ENCODE data around the gene TIGAR.

The TIGAR gene

DNA sequence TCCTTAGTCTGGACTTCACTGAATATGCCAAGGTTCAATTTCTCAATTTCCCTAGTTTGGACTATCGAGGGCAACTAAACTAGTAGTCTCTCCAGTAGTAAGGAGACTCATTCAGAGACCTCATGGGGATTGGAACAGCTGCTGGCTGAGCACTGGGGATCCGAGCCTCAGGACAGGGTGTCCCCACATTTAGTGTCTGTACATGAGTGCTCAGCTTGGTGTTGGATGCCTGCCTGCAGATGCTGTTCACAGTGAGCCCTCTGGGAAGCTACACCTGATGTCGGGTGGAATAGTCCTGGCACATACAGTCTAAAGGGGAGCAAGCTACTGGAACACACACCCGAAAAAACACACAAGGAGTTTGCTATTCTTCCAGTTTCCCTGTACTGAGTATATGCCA is 59.3 kb downstream of the TIGAR start:
- DNase-seq = no peak

DNA sequence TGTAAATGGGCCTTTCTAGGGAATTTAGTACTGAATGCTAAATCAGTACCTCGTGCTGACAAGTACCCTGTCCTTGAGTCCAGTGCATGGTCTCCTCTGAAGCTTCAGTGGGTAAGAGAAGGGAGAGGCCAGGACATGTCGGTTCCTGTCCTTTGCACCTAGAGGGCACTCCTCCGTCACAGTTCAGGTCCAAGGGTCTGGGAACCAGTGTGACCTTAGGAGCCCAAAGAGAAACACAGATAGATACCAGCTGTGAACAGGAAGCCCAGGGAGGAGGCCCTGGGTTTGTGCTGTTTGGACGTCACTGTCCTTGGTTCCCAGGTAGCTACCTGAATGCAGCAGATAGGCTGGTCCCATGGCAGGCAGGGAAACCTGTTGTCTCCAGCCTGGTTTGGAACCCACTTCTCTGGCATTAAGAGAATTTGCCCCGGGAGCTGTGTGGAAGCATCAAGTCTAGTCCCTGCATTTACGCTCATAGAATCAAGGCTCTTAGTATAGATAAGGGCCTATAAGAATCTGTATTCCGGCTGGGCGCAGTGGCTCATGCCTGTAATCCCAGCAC is 62.4 kb downstream of the TIGAR start:
- DNase-seq = no peak

GRCh38 chr12:4386801-4387200 is 65.8 kb downstream of the TIGAR start:
- no peak for DNase-seq

DNA sequence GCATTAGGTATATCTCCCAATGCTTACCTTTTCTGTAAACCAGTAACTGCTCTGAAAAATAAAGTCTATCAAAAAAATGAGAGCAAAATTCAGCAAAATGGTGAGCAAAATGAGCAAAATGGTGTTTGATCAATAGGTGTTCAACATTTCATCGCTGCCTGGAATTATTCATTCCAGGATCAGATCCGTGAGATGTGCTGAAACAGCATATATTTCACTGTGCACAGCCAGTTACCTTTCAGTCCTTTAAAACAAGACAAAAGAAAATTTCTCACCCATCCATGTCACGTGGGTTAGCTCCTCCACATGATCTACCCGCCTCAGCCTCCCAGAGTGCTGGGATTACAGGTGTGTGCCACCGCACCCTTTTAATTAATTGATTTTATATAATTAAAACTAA is 66.6 kb downstream of the TIGAR start:
- DNase-seq = no peak

DNA sequence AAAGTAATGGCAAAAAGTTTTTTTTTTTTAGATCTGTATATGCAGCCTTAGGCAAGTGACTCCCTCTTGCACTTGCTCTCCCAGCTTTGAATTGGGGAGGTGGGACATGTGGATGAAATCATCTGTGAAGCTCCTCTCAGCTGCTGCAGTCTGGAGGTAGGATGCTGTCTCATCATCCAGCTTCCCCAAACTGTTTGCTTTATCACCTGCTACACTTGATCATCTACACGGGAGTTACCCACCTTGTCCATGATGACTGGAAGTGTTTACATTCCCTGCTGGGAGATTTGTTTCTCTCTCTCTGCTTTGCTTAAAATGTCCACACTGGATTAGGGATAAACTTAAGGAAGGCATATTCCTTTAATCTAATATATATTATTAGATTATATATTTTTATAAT is 67.0 kb downstream of the TIGAR start:
- DNase-seq = no peak

- DNase-seq = no peak
Observed at GRCh38 chr12:4388662-4389061, 67.6 kb downstream of the TIGAR start.

- no peak for DNase-seq
Observed at GRCh38 chr12:4392223-4392742, 71.3 kb downstream of the TIGAR start.

- no peak for DNase-seq
Observed at GRCh38 chr12:4393211-4393610, 72.2 kb downstream of the TIGAR start.

GRCh38 chr12:4395818-4396217 is 74.8 kb downstream of the TIGAR start:
- DNase-seq = no peak

DNA sequence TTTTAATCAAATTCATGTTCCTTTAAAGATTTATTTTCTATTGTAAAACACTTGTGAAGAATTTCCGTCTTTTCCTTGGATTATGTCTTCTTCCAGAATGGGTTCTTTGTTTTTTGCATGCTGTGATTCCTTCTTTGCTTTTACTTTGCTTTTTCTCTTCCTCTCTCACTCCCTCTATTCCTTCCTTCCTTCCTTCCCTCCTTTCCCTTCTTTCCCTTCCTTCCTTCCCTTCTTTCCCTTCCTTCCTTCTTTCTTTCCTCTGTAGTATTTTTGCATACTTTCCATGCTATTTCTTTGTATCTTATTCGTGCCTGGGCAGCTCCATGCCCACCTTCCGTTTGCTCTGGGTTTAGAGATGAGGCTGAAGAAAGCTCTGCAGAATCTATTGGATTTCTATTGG is 80.1 kb downstream of the TIGAR start:
- DNase-seq = no peak

DNA sequence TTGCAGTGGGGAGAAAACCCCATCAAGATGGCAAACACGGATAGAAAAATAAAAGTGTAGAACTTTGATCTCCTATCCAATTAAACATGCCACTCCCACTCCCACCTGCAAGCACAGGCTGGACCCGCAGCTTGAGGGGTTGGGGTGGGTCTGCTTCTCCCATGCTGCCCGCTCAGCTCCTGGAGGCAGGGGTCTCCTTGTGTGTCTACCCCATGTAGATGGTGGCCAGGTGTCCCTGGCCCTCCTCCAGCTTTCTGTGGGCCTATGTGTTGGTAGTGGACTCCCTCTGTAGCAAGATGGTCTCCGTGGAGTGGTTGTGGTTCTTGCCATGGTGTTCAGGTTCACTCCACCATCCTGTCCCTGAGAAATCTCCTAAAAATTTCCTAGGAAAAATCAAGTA is 82.0 kb downstream of the TIGAR start:
- no peak for DNase-seq

All from retina (tissue), 1 donor.